GM12878 (cell line): ENCODE results near the gene CNST. TPM values are rescaled to one million over a fixed set of nuclear protein-coding genes. Genes with fewer than 3 reads are reported as not detected.

ENCODE experiments used
- BCL11A ChIP-seq: IDR thresholded peaks from 2 replicates; pipeline ENCODE4 v1.6.1; 2011; ENCODE audit warnings: low read depth, low read length
- BMI1 ChIP-seq: fragments of 450-650 bp; IDR thresholded peaks from 2 replicates; pipeline ENCODE4 v1.6.1; 2016; ENCODE audit warnings: mild to moderate bottlenecking, moderate library complexity, borderline replicate concordance
- DPF2 ChIP-seq: fragments of 450-650 bp; IDR thresholded peaks from 2 replicates; pipeline ENCODE4 v1.6.1; 2017; ENCODE audit warnings: mild to moderate bottlenecking
- EED ChIP-seq: sonication (generic); IDR thresholded peaks from 2 replicates; pipeline ENCODE4 v1.6.1; 2016; ENCODE audit warnings: antibody characterized with exemption, low read depth
- FOXM1 ChIP-seq: IDR thresholded peaks from 2 replicates; pipeline ENCODE4 v1.6.1; 2012; ENCODE audit warnings: low read depth, mild to moderate bottlenecking, inconsistent platforms, low read length, moderate library complexity
- KDM1A ChIP-seq: fragments of 200-600 bp; sonication (generic); IDR thresholded peaks from 2 replicates; pipeline ENCODE4 v1.6.1; 2016; ENCODE audit warnings: borderline replicate concordance
- NRF1 ChIP-seq: conservative IDR thresholded peaks from 2 replicates; pipeline ENCODE4 v1.6.1; 2011; ENCODE audit warnings: mild to moderate bottlenecking, low read depth, low read length, improper control_type of control experiment
- POLR2A ChIP-seq: IDR thresholded peaks from 2 replicates; pipeline ENCODE4 v1.6.1; 2011; ENCODE audit warnings: low read depth, mild to moderate bottlenecking, low read length
- POLR2AphosphoS5 ChIP-seq: IDR thresholded peaks from 2 replicates; pipeline ENCODE4 v1.6.1; 2011; ENCODE audit warnings: mild to moderate bottlenecking, low read length, inconsistent platforms
- RUNX3 ChIP-seq: IDR thresholded peaks from 2 replicates; pipeline ENCODE4 v1.6.1; 2012; ENCODE audit warnings: low read length, inconsistent platforms
- SIX5 ChIP-seq: IDR thresholded peaks from 2 replicates; pipeline ENCODE4 v1.6.1; 2011; ENCODE audit warnings: mild to moderate bottlenecking, low read depth, low read length, moderate library complexity; ENCODE audit not compliant: severe bottlenecking
- SKIL ChIP-seq: fragments of 450-650 bp; IDR thresholded peaks from 2 replicates; pipeline ENCODE4 v1.6.1; 2017; ENCODE audit warnings: mild to moderate bottlenecking, low read depth, inconsistent platforms; ENCODE audit not compliant: poor library complexity, severe bottlenecking
- SREBF1 ChIP-seq: IDR thresholded peaks from 2 replicates; pipeline ENCODE4 v1.6.1; 2012; ENCODE audit warnings: mild to moderate bottlenecking, low read length
- STAT3 ChIP-seq: IDR thresholded peaks from 2 replicates; pipeline ENCODE4 v1.6.1; 2011; ENCODE audit warnings: low read depth, low read length, improper control_type of control experiment
- SUPT20H ChIP-seq: IDR thresholded peaks from 2 replicates; pipeline ENCODE4 v1.6.1; 2011; ENCODE audit warnings: low read depth, mild to moderate bottlenecking, low read length, moderate library complexity, borderline replicate concordance; ENCODE audit not compliant: control insufficient read depth
- TCF12 ChIP-seq: IDR thresholded peaks from 2 replicates; pipeline ENCODE4 v1.6.1; 2011; ENCODE audit warnings: low read depth, mild to moderate bottlenecking, low read length
- ZBTB33 ChIP-seq: fragments of 450-650 bp; IDR thresholded peaks from 2 replicates; pipeline ENCODE4 v1.6.1; 2017; ENCODE audit warnings: mild to moderate bottlenecking
- ZNF24 ChIP-seq: fragments of 450-650 bp; IDR thresholded peaks from 2 replicates; pipeline ENCODE4 v1.6.1; 2017; ENCODE audit warnings: antibody characterized with exemption, mild to moderate bottlenecking
- ZNF592 ChIP-seq: fragments of 450-650 bp; IDR thresholded peaks from 2 replicates; pipeline ENCODE4 v1.6.1; 2017; ENCODE audit warnings: mild to moderate bottlenecking, moderate library complexity
- ZNF622 ChIP-seq: fragments of 450-650 bp; IDR thresholded peaks from 2 replicates; pipeline ENCODE4 v1.6.1; 2017; ENCODE audit warnings: mild to moderate bottlenecking, inconsistent platforms
- polyA plus RNA-seq, 11 experiments: library from polyadenylated mRNA; depleted of rRNA in 4 of 11; unstranded in 6 of 11; stranded (reverse) in 5 of 11; fragments of >200 nt; fragmentation: Nextera tagmentation in 4 of 11; fragmentation: Illumina TruSeq in 1 of 11; extraction: Ambion mirVana in 4 of 11; extraction: Trizol in 1 of 11; gene quantifications; 1 replicate in 1 of 11; 2 replicates in 10 of 11; pipeline versions ENCODE4 v1.2.1 to v1.2.3, GENCODE V29; 2011 to 2016; ENCODE audit warnings: inconsistent platforms in 2 of 11, missing spikeins in 2 of 11, low read depth in 1 of 11
- total RNA-seq, 4 experiments: library from RNA; depleted of rRNA in 3 of 4; stranded (reverse); fragments of >200 nt in 3 of 4; fragmentation: Illumina TruSeq in 1 of 4; extraction: Trizol in 1 of 4; gene quantifications; 2 replicates each; pipeline versions ENCODE4 v1.2.1 to v1.2.3, GENCODE V29; 2013 to 2021
- TF ChIP-seq, protein P1 (sequence below): IDR thresholded peaks from 2 replicates; pipeline ENCODE4 v1.6.1; 2012; ENCODE audit warnings: low read depth, low read length, improper control_type of control experiment
- TF ChIP-seq, protein P2 (sequence below): fragments of 450-650 bp; IDR thresholded peaks from 2 replicates; pipeline ENCODE4 v1.6.1; 2017; ENCODE audit warnings: low read depth, mild to moderate bottlenecking, moderate library complexity

Gene CNST
- total and polyA plus RNA-seq, 10 of the 15 experiments (the other 5 are each of a cell fraction or from before 2014, with no cell fraction given), result 4.8 to 16.2 (median 12.3) TPM

GRCh38 chr1:246591504-246591903 lies 25.2 kb downstream of the CNST start (continued):
- TF ChIP-seq SKIL (no peak), EED (0 out of 2 replicates have a peak, but pooled peaks have one; percentile 16), ZNF592 (no peak), STAT3 (no peak), POLR2A (peak; percentile 66), NRF1 (no peak), BCL11A (no peak), ZNF622 (no peak), FOXM1 (no peak), SREBF1 (no peak), RUNX3 (peak; percentile 39), POLR2AphosphoS5 (peak; percentile 67; the same call in 1 of the 2 replicates), SIX5 (no peak), ZBTB33 (no peak), DPF2 (no peak), BMI1 (no peak), ZNF24 (no peak), TCF12 (0 out of 2 replicates have a peak, but pooled peaks have one; percentile 26), SUPT20H (no peak), KDM1A (no peak)
- TF ChIP-seq, protein P1, sequence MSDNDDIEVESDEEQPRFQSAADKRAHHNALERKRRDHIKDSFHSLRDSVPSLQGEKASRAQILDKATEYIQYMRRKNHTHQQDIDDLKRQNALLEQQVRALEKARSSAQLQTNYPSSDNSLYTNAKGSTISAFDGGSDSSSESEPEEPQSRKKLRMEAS, result 0 out of 2 replicates have a peak, but pooled peaks have one; percentile 30
- TF ChIP-seq, protein P2, sequence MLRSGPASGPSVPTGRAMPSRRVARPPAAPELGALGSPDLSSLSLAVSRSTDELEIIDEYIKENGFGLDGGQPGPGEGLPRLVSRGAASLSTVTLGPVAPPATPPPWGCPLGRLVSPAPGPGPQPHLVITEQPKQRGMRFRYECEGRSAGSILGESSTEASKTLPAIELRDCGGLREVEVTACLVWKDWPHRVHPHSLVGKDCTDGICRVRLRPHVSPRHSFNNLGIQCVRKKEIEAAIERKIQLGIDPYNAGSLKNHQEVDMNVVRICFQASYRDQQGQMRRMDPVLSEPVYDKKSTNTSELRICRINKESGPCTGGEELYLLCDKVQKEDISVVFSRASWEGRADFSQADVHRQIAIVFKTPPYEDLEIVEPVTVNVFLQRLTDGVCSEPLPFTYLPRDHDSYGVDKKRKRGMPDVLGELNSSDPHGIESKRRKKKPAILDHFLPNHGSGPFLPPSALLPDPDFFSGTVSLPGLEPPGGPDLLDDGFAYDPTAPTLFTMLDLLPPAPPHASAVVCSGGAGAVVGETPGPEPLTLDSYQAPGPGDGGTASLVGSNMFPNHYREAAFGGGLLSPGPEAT, result peak; percentile 42; the same call in 1 of the 2 replicates
